DND-41 (cell line): ENCODE measurements around the gene GSTK1.

Experiments used
- ATAC-seq: fragments of 200-7000 bp; cut with Tn5 transposase; 3 replicates; pipeline ENCODE4 v1.9.1; 2021; ENCODE audit warnings: low read depth; ENCODE audit not compliant: insufficient read depth
- DNase-seq: peaks from one replicate; pipeline ENCODE4 v3.0.0-alpha.2; 2020
- H2AFZ ChIP-seq: 2 replicates; pipeline ENCODE4 v1.6.0; 2012; ENCODE audit warnings: low read depth, low read length
- H3K27ac ChIP-seq: 2 replicates; pipeline ENCODE4 v1.5.1; 2012; ENCODE audit warnings: low read length, inconsistent platforms
- H3K27me3 ChIP-seq: fragments of 200-600 bp; sonication (generic); 2 replicates; pipeline ENCODE4 v1.6.0; 2012; ENCODE audit warnings: low read length, mild to moderate bottlenecking, inconsistent platforms; ENCODE audit not compliant: insufficient read depth, poor library complexity
- H3K36me3 ChIP-seq: 2 replicates; pipeline ENCODE4 v1.5.1; 2012; ENCODE audit warnings: low read length, inconsistent platforms; ENCODE audit not compliant: insufficient read depth
- H3K4me1 ChIP-seq: 2 replicates; pipeline ENCODE4 v1.5.1; 2012; ENCODE audit warnings: mild to moderate bottlenecking, low read length; ENCODE audit not compliant: insufficient read depth
- H3K4me2 ChIP-seq: 2 replicates; pipeline ENCODE4 v1.6.0; 2012; ENCODE audit warnings: mild to moderate bottlenecking, moderate library complexity, low read length, inconsistent platforms; ENCODE audit not compliant: insufficient read depth
- H3K4me3 ChIP-seq, 2 experiments: fragments of 200-600 bp in 1 of 2; shearing (Covaris generic) in 1 of 2; 2 replicates each; pipeline ENCODE4 v1.5.1; 2012 to 2016; ENCODE audit warnings: inconsistent platforms in 2 of 2, low read length in 2 of 2, mild to moderate bottlenecking in 2 of 2, low read depth in 1 of 2, moderate library complexity in 1 of 2
- H3K79me2 ChIP-seq: 2 replicates; pipeline ENCODE4 v1.6.0; 2012; ENCODE audit warnings: low read length, inconsistent platforms; ENCODE audit not compliant: insufficient read depth
- H3K9ac ChIP-seq: 2 replicates; pipeline ENCODE4 v1.6.0; 2012; ENCODE audit warnings: low read depth, mild to moderate bottlenecking, inconsistent platforms, low read length, moderate library complexity
- H3K9me3 ChIP-seq: 2 replicates; pipeline ENCODE4 v1.5.1; 2012; ENCODE audit warnings: low read length, moderate library complexity, mild to moderate bottlenecking, inconsistent platforms; ENCODE audit not compliant: insufficient read depth, severe bottlenecking
- H4K20me1 ChIP-seq: 2 replicates; pipeline ENCODE4 v1.6.0; 2012; ENCODE audit warnings: low read length; ENCODE audit not compliant: insufficient read depth
- CTCF ChIP-seq: IDR thresholded peaks from 2 replicates; pipeline ENCODE4 v1.5.1; 2012; ENCODE audit warnings: borderline replicate concordance, low read length, moderate library complexity, mild to moderate bottlenecking; ENCODE audit not compliant: poor library complexity, severe bottlenecking; ENCODE audit errors: extremely low read depth
- EZH2 ChIP-seq: IDR thresholded peaks from 3 replicates; pipeline ENCODE4 v1.6.1; 2012; ENCODE audit warnings: borderline replicate concordance, low read depth, mild to moderate bottlenecking, moderate library complexity, low read length, inconsistent platforms; ENCODE audit not compliant: severe bottlenecking

Gene GSTK1

GRCh38 chr7:143299840-143300239 lies 36.6 kb downstream of the GSTK1 start:
- Histone ChIP-seq H3K4me1 (peaks cover 8% of the 10 kb centered on the region), H3K9ac (no peak overlapping the region), H3K79me2 (peaks cover 40% of the 10 kb centered on the region), H3K9me3 (no peaks in the 10 kb centered on the region), H3K36me3 (peaks cover 94% of the 10 kb centered on the region), H4K20me1 (peaks cover 42% of the 10 kb centered on the region), H3K27ac (no peak overlapping the region), H3K27me3 (no peaks in the 10 kb centered on the region), H3K4me2 (no peak overlapping the region), H3K4me3 (no peak overlapping the region), H2AFZ (no peak overlapping the region)
- TF ChIP-seq EZH2 (no peak), CTCF (peak; percentile 77)
- DNase-seq: peak; percentile 52
- peak; percentile 83 for ATAC-seq

- Histone ChIP-seq H4K20me1 (peaks cover 38% of the 10 kb centered on the region), H3K9me3 (no peaks in the 10 kb centered on the region), H3K4me2 (no peak overlapping the region), H3K4me1 (no peaks in the 10 kb centered on the region), H3K4me3 (no peak overlapping the region), H3K79me2 (peaks cover 26% of the 10 kb centered on the region), H3K27me3 (no peaks in the 10 kb centered on the region), H3K27ac (no peak overlapping the region), H3K36me3 (peaks cover 93% of the 10 kb centered on the region), H2AFZ (no peak overlapping the region), H3K9ac (no peak overlapping the region)
- no peak for TF ChIP-seq EZH2
- no peak for TF ChIP-seq CTCF
- ATAC-seq (no peak), DNase-seq (no peak)
These were observed 38.0 kb downstream of the GSTK1 start for GRCh38 chr7:143300959-143301935.

- Histone ChIP-seq H2AFZ (no peak overlapping the region), H3K4me3 (no peak overlapping the region), H3K27ac (no peak overlapping the region), H3K9me3 (no peaks in the 10 kb centered on the region), H3K9ac (no peak overlapping the region), H3K4me2 (no peak overlapping the region), H3K4me1 (no peaks in the 10 kb centered on the region), H3K36me3 (peaks cover 93% of the 10 kb centered on the region), H3K79me2 (peaks cover 8% of the 10 kb centered on the region; the same call in 1 of the 2 replicates), H4K20me1 (peaks cover 40% of the 10 kb centered on the region), H3K27me3 (no peaks in the 10 kb centered on the region)
- DNase-seq: no peak
- TF ChIP-seq EZH2 (no peak), CTCF (no peak)
- no peak for ATAC-seq
These were observed 40.5 kb downstream of the GSTK1 start for GRCh38 chr7:143303733-143304132.
